ENCODE measurements around the gene HMGXB4.
A peak's percentile ranks its signal among the peaks of the same experiment; 100 is the strongest.
"Not testable (repeated sequence)": the region's sequence is repeated elsewhere in the genome, so short reads cannot be mapped to it uniquely, and the experiment has no call there.

Gene HMGXB4

GRCh38 chr22:35257321-35258190 is at the start of gene HMGXB4:
TSS of gene HMGXB4 (plus strand) at chr22:35257493. CDS start at chr22:35262391, 4,898 bp downstream.
- peak; percentile 52 to 67 for DNase-seq

DNA sequence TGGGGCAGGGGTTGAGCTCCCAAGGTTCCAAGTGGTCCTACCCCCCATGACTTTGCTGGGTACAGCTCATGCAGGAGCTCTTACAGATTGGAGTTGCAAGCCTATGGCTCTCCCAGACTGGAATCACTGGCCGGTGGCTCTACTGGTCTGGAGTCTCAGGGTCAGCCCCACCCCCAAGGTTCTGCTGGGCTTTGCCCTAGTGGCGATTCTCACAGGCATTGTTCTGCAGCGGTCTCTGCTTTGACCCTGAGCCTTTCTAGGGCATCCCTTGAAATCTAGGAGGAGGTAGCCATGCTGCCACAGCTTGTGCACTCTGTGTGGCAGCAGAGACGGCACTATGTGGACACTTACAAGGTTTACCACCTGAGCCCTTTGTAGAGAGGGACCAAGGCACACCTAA is 49.3 kb upstream of the HMGXB4 start:
- no peak for DNase-seq

- no peak for DNase-seq
Observed at GRCh38 chr22:35209203-35209602, 48.1 kb upstream of the HMGXB4 start.

- no peak for DNase-seq
Observed at GRCh38 chr22:35212009-35212408, 45.3 kb upstream of the HMGXB4 start.

DNA sequence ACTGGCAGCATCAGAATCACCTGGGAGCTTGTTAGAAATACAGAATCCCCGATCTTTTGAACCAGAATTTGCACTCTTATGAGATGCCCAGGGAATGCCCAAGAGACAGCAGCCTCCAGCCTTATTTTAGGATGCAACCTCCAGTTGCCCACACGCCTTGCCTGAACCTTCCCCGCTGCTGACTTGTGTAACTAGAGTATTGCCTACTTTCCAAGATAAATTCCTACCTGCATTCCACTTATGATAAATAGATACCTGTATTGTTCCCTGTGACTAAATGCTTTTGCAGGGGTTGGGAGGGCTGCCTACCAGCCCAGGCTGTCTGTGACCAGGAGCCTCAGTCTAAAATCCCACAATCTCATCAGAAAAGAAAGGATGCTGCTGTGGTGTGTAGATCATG is 44.3 kb upstream of the HMGXB4 start:
- no peak for DNase-seq

- DNase-seq: no peak
Observed at GRCh38 chr22:35214968-35215367, 42.3 kb upstream of the HMGXB4 start.

- no peak for DNase-seq
Observed at GRCh38 chr22:35215993-35216392, 41.3 kb upstream of the HMGXB4 start.

GRCh38 chr22:35217527-35217926 is 39.8 kb upstream of the HMGXB4 start:
- no peak for DNase-seq

GRCh38 chr22:35218079-35218478 is 39.2 kb upstream of the HMGXB4 start:
- DNase-seq: no peak

DNA sequence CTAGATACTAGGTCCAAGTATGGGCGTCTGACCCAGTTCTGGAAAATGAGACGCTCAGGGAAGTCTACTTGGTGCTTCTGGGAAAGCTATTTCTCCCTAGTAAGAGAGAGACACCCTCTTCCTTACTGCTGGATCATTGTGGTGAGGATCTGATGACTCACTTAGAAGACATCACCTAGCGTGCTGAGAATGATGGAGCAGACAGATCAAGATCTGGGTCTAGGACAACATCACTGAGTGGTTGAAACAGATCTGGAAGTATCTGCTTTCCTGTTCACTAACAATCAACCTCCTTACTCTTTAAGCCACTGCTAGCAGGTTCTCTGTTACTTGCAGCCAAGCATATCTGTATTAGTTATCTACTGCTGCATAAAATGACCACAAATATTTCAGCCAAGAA is 38.3 kb upstream of the HMGXB4 start:
- no peak for DNase-seq

DNA sequence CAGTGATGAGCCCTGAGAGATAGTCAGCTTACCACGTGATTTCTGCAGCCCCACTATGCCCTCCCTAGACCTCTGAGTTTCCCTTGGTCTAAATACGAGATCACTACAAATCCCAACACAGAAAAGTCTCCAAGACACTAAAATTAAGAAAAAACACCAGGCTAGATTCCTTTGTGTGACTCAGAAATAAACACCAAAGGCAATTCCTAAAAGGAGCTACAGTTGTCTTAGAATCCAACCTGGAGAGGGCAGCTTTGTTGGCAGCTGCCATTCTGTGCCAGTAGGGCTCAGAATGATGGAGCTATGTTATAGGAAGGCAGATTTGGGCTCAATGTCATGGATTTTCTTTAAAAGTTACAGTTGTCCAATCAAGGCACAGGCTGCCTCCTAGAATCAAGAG is 37.1 kb upstream of the HMGXB4 start:
- DNase-seq: no peak

- no peak for DNase-seq
Observed at GRCh38 chr22:35225010-35225409, 32.3 kb upstream of the HMGXB4 start.

- no peak for DNase-seq
Observed at GRCh38 chr22:35226958-35227647, 30.2 kb upstream of the HMGXB4 start.

DNA sequence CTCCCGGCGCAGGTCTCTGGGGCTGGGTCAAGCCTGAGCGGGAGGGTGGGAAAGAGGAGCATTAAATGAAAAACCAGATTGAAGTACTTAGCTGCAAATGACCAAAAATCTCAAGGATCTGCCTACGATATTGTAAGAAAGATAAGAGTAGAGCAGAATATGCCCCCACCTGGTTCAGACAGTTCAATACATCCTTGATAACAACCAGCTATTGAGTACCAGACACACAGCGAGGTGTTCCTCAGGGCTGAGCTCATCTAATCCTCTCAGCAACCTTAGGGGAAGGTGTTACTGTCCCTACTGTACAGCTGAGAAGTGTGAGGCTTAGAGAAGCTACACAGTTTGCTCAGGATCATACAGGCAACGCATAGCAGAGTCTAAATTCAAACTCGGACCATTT is 27.4 kb upstream of the HMGXB4 start:
- DNase-seq: no peak

DNA sequence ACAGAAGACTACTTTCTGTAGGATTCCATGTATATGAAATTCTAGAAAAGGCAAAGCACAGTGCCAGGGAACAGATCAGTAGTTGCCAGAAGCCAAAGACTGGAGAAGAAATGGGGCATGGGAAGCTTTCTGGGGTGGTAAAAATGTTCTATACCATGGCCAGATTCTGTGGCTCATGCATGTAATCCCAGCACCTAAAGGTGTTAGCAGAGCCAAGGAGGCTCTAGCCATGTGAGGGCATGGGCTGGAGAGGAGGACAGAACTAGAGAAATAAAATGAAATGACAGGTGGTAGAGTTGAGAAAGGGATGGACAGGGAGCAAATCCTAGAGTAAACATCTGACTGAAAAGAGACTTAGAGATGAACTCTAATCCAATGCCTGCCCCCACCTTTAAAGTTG is 26.9 kb upstream of the HMGXB4 start:
- no peak for DNase-seq

- no peak for DNase-seq
Observed at GRCh38 chr22:35230839-35231584, 26.3 kb upstream of the HMGXB4 start.

DNA sequence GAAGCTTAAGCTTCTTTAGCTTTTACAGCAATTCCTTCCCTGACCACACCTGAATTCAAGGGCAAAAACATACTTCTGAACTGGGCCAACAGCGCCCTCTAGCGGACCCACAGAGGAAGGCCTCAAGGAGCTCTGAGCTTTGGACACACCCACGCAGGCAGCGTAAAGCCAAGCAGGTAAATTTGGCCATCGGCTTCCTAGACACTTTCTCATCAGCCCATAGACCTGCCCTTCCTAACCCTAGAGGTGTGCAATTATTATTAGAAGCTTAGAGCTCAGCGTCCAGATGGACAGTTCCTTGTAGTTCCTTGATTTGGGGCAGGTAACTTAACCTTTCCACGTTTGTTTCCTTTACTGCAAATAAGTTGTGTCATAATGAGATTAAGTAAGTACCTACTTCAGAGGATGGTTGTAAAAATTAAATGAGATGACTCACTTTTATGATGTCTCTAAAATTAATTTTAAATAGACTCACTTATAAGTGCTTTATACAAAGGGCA is 25.7 kb upstream of the HMGXB4 start:
- DNase-seq: peak in 1 of 2 experiments; percentile 60

GRCh38 chr22:35238749-35239148 is 18.5 kb upstream of the HMGXB4 start:
- not testable (repeated sequence) for DNase-seq

- DNase-seq: not testable (repeated sequence)
Observed at GRCh38 chr22:35244507-35244906, 12.8 kb upstream of the HMGXB4 start.

DNA sequence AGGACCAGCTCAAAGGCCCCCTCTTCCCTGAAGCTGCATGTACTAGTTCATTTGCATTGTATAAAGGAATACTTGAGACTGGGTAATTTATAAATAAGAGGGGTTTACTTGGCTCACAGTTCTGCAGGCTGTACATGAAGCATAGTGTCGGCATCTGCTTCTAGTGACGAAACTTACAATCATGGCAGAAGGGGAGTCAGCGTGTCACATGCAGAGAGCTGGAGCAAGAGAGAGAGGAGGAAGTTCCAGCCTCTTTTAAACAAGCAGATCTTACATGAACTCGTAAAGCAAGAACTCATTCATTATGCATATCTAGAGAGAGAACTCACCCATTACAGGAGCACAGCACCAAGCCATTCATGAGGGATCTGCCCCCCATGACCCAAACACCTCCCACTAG is 7.1 kb upstream of the HMGXB4 start:
- no peak for DNase-seq

- no peak for DNase-seq
Observed at GRCh38 chr22:35253946-35254345, 3.3 kb upstream of the HMGXB4 start.

GRCh38 chr22:35257002-35257320 is 332 bp upstream of the HMGXB4 start:
- DNase-seq: no peak

DNA sequence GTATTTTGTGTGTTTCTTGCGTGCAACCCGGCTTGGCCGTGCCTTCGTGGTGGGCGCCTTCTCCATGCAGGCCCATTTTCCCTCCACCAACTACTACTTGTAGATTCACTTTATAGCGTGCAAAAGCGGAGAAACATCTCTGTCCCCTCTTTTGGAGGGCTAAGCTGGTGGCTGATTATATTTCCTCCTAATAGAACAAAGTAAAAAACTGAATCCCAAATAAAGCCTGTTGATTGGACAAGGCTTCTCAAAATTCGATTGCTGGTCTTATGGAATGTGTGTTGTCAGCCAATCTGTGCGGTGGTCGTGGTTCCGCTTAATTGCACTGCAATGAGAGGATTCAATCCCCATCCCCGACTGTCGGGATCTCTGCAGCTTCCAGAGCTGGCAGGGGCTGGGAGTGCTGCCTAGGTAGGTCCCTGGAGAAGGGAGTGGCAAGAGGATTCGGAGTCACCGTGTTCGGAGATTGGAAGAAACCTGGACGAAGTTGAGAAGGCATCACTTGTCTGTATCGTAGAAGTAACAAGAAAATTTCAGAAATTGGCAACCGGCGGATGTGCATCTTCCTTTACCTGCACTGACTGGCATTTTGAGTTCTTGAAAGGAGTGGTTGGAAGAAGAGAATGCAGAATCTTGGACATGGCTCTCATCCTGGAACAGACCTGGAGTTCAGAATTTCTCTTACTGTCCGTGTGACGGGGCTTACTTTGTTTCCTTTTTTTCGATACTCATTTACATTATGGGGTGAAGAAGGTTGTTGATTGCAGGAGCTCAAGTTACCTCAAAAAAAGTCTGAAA is 1.1 kb downstream of the HMGXB4 start:
- DNase-seq: no peak
